ENCODE results near the gene KIF12. TPM values are rescaled to one million over a fixed set of nuclear protein-coding genes. Genes with fewer than 3 reads are reported as not detected.

Gene KIF12
- total RNA-seq, 1 donor from 2014 or later, result 3.3 TPM

DNA sequence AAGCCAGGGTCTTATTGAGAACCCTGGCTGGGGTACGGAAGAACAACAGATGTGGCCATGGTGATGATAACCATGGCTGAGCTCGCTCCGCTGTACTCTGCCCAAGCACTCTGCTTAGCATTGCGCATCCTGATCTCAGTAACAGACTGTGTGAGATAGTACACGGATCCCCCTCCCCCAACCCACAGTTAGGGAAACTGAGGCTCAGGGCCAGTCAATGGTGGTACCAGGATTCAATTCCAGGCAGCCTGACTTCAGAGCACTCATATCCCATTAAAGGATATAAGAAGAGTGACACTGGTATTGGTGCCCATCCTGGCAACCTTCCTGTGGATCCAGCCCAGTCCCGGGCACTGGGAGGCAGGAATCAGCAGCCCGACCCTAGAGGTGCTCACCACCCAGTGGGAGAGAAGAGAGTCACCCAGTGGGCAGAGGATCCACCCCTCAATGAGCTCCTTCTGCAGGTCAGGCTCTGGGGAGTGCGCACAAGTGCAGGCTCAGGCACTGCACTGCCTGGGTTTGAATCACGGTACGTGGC lies 26.5 kb upstream of the KIF12 start:
- Mint-ChIP-seq H3K9me3 (peaks cover 10% of the 10 kb centered on the region), H3K4me3 (no peak overlapping the region), H3K4me1 (peaks cover 5% of the 10 kb centered on the region), H3K27me3 (ENCODE audit: low read depth) (peaks cover 2% of the 10 kb centered on the region), H3K36me3 (no peaks in the 10 kb centered on the region), H3K27ac (no peak overlapping the region)
- DNase-seq (ENCODE audit: low spot score in 2 of 2, unreplicated experiment in 2 of 2), result no peak
- TF ChIP-seq, protein P1, sequence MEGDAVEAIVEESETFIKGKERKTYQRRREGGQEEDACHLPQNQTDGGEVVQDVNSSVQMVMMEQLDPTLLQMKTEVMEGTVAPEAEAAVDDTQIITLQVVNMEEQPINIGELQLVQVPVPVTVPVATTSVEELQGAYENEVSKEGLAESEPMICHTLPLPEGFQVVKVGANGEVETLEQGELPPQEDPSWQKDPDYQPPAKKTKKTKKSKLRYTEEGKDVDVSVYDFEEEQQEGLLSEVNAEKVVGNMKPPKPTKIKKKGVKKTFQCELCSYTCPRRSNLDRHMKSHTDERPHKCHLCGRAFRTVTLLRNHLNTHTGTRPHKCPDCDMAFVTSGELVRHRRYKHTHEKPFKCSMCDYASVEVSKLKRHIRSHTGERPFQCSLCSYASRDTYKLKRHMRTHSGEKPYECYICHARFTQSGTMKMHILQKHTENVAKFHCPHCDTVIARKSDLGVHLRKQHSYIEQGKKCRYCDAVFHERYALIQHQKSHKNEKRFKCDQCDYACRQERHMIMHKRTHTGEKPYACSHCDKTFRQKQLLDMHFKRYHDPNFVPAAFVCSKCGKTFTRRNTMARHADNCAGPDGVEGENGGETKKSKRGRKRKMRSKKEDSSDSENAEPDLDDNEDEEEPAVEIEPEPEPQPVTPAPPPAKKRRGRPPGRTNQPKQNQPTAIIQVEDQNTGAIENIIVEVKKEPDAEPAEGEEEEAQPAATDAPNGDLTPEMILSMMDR (IDR thresholded peaks at IDR 0.05; ENCODE audit: unreplicated experiment), result no peak

DNA sequence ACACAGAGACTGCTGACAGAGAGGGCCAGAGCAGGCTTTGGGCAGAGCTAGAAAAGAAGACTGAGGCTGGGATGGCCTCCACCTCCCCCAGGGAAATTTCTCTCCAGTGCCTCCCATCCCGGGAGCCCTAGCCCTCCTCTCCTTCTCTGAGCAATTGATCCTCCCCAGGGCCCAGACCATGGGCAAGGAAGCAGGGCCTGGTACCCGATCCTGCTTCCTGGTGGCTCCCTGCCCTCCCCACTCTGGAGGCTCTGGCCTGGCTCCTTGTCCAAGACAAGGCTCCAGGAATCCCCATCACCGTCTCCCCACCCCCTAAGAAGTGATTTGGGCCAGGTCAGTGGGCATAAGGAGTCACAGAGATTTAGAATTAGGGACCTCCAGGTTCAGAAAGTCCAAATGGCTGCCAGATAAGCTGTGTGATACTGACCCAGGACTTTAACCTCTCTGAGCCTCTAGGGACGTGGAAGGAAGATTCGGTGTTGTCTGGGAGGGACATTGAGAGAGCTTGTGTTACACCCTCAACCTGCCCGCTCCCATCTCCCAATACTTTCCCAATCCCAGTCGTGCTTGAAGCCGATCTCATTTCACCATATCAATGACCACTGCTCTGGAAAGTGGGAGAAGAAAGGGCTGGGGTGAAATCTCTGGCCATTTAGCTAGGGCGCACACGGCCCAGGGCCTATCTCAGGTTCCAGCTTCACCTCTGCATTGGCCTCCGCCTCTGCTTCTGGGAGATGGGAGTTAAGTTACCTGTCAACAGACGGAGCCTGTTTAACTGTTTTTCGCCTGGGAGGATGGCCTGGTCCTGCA lies 25.8 kb upstream of the KIF12 start:
- no peak overlapping the region for H3K4me3 Mint-ChIP-seq
- H3K4me1 Mint-ChIP-seq, result peaks cover 5% of the 10 kb centered on the region
- no peak for DNase-seq (ENCODE audit: low spot score in 2 of 2, unreplicated experiment in 2 of 2)
- TF ChIP-seq, protein P1 (IDR thresholded peaks at IDR 0.05; ENCODE audit: unreplicated experiment), result no peak
- H3K27ac Mint-ChIP-seq, result no peak overlapping the region
- no peaks in the 10 kb centered on the region for H3K27me3 Mint-ChIP-seq (ENCODE audit: low read depth)
- H3K9me3 Mint-ChIP-seq, result peaks cover 10% of the 10 kb centered on the region
- no peaks in the 10 kb centered on the region for H3K36me3 Mint-ChIP-seq

DNA sequence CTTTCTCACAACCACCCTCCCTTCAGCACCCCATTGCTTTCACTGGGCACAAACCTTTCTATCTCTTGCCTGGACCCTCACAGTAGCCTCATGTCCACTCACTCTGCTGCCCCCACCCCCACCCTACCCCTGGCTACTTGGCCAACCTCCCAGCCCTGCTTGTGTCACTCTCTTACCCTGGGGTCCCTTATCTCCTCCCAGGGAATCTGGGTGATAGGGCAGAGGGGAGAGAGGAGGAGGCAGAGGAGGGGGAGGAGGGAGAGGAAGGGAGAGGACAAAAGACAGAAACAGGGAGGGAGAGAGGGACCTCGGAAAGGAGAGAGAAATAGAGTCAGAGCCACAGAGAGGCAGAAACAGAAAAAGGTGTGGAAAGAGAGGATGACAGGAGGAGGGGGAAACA lies 25.0 kb upstream of the KIF12 start:
- TF ChIP-seq, protein P1 (IDR thresholded peaks at IDR 0.05; ENCODE audit: unreplicated experiment), result no peak
- DNase-seq (ENCODE audit: low spot score in 2 of 2, unreplicated experiment in 2 of 2), result no peak
- Mint-ChIP-seq H3K27me3 (ENCODE audit: low read depth) (no peaks in the 10 kb centered on the region), H3K36me3 (no peaks in the 10 kb centered on the region), H3K27ac (peak overlapping the region; percentile 7), H3K4me1 (peaks cover 5% of the 10 kb centered on the region), H3K9me3 (peaks cover 10% of the 10 kb centered on the region), H3K4me3 (no peak overlapping the region)

DNA sequence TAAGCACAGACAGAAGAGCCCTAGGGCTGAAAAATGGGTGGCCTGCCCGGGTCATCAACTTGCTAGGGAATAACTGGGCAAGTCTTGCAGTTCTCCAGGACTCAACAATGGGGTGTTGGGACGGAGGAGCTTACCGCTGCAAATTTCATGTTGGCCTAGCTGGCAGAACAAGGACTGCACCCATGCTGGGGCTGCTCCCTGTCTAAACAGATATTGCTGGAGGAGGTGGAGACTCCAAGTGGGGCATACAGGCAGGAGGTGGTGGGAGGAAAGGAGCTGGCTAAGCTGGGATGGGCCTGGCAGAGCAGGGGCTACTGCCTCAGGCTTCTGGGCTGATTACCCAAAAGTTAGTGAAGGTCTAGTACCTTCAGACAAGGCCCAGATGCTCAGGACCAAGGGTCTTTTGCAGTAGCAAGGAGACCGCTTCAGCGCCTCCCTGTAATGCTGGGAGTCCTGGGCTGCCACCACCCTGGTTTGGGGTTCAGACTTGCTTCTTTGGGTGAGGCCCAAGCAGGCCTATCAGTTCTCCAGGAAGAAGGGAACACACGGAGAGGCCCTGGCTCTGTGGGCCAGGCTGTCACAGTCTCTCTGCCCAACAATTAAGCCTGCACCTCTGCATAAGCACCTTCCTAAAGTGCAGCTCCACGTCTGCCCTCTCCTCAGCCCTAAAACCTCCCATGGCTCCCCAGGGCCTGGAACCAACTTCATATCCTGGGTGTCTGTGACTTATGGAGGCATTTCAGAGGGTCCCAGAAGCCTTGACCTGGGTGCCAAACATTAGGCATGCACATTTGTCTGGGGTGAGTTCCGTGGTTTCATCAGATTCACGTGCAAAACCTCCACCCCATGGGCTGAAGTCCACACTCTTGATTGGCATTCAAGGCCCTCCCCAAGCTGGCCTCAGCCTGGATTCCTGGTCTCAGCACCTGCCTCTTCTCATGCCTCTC lies 24.2 kb upstream of the KIF12 start:
- H3K4me3 Mint-ChIP-seq, result no peak overlapping the region
- H3K27me3 Mint-ChIP-seq (ENCODE audit: low read depth), result no peaks in the 10 kb centered on the region
- H3K36me3 Mint-ChIP-seq, result no peaks in the 10 kb centered on the region
- H3K27ac Mint-ChIP-seq, result no peak overlapping the region
- no peak for DNase-seq (ENCODE audit: low spot score in 2 of 2, unreplicated experiment in 2 of 2)
- TF ChIP-seq, protein P1 (IDR thresholded peaks at IDR 0.05; ENCODE audit: unreplicated experiment), result no peak
- H3K9me3 Mint-ChIP-seq, result peaks cover 10% of the 10 kb centered on the region
- peaks cover 11% of the 10 kb centered on the region for H3K4me1 Mint-ChIP-seq

DNA sequence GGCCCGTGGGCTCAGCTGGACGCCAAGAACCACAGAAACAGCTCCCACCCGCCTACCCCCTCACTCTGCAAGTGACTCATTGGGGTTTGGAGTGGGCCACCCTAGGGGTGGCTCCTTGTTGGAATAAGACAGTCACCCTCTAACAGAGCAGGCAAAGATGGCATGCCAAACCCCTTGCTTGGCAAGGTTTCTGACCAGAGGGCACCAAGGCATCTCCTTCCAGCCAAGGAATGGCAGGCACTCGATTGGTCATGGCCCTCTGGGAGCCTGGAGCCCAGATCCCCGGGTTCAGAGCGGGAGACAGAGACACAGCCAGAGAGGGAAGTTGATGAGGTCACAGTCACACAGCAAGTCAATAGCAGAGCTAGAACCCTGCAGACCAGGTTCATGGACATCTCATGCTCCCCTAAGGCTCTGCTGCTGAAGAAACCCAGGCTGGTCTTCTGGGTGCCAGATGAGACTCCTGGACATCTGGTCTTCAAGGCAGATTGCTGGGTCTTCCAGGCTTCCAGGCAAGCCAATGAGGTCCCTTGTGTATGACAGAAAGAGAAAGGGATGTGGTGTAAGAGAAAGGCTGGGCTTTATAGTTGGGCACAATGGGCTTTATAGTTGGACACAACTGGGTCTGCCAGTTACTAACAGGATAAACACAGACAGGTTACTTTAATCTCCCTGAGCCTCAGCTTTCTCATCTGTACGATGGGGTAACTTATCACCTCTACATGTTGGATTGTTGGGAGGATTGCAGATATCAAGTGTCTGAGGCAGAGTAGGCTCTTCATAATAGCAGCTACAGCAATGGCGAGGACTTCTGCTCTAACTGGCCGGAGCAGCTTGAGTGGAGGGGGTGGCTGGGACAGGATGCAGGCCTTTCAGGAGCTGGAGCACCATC lies 23.3 kb upstream of the KIF12 start:
- Mint-ChIP-seq H3K4me3 (no peak overlapping the region), H3K27me3 (ENCODE audit: low read depth) (no peaks in the 10 kb centered on the region), H3K27ac (no peak overlapping the region), H3K9me3 (peaks cover 3% of the 10 kb centered on the region), H3K4me1 (peaks cover 13% of the 10 kb centered on the region), H3K36me3 (no peaks in the 10 kb centered on the region)
- TF ChIP-seq, protein P1 (IDR thresholded peaks at IDR 0.05; ENCODE audit: unreplicated experiment), result no peak
- DNase-seq (ENCODE audit: low spot score in 2 of 2, unreplicated experiment in 2 of 2), result no peak

All from mesothelial cell of epicardium (in vitro differentiated cells).